Measurements from ENCODE around the gene TMEM165. TPM values are rescaled to one million over a fixed set of nuclear protein-coding genes. Genes with fewer than 3 reads are reported as not detected.

Gene TMEM165
- total RNA-seq, 2 donors from 2014 or later: 65.8 to 65.9 TPM

- H3K27ac Mint-ChIP-seq: peak overlapping the region; percentile 97
- peaks cover 38% of the 10 kb centered on the region for H3K4me1 Mint-ChIP-seq (ENCODE audit: low read depth)
- ATAC-seq (replicated peaks in 1 of 2) (no peak), DNase-seq (no peak)
- H3K4me3 Mint-ChIP-seq: peak overlapping the region; percentile 90 to 97
- peaks cover 12 to 22% of the 10 kb centered on the region in 2 donors for H3K36me3 Mint-ChIP-seq (ENCODE audit: insufficient read depth in 2 of 2)
- H3K9me3 Mint-ChIP-seq: no peaks in the 10 kb centered on the region
- no peaks in the 10 kb centered on the region for H3K27me3 Mint-ChIP-seq (ENCODE audit: low read depth)
These were observed 2.7 kb downstream of the TMEM165 start for GRCh38 chr4:55398461-55398860.

GRCh38 chr4:55398966-55399365 is 3.2 kb downstream of the TMEM165 start:
- H3K36me3 Mint-ChIP-seq (ENCODE audit: insufficient read depth in 2 of 2): peaks cover 17 to 27% of the 10 kb centered on the region in 2 donors
- DNase-seq (no peak), ATAC-seq (replicated peaks in 1 of 2) (no peak)
- peak overlapping the region; percentile 83 for H3K27ac Mint-ChIP-seq
- H3K4me3 Mint-ChIP-seq: peak overlapping the region; percentile 90 to 97
- H3K9me3 Mint-ChIP-seq: no peaks in the 10 kb centered on the region
- H3K4me1 Mint-ChIP-seq (ENCODE audit: low read depth): peaks cover 38% of the 10 kb centered on the region
- H3K27me3 Mint-ChIP-seq (ENCODE audit: low read depth): no peaks in the 10 kb centered on the region

- H3K9me3 Mint-ChIP-seq: no peaks in the 10 kb centered on the region
- DNase-seq (no peak), ATAC-seq (replicated peaks in 1 of 2) (no peak)
- H3K27me3 Mint-ChIP-seq (ENCODE audit: low read depth): no peaks in the 10 kb centered on the region
- H3K4me3 Mint-ChIP-seq: peak overlapping the region; percentile 90 to 97
- H3K27ac Mint-ChIP-seq: peak overlapping the region; percentile 83
- H3K4me1 Mint-ChIP-seq (ENCODE audit: low read depth): peaks cover 38% of the 10 kb centered on the region
- H3K36me3 Mint-ChIP-seq (ENCODE audit: insufficient read depth in 2 of 2): peaks cover 17 to 31% of the 10 kb centered on the region in 2 donors
These were observed 3.8 kb downstream of the TMEM165 start for GRCh38 chr4:55399581-55399980.

- Mint-ChIP-seq H3K9me3 (no peaks in the 10 kb centered on the region), H3K4me3 (no peak overlapping the region), H3K4me1 (ENCODE audit: low read depth) (peaks cover 45% of the 10 kb centered on the region), H3K27me3 (ENCODE audit: low read depth) (no peaks in the 10 kb centered on the region), H3K27ac (peak overlapping the region; percentile 56), H3K36me3 (ENCODE audit: insufficient read depth in 2 of 2) (peaks cover 13 to 44% of the 10 kb centered on the region in 2 donors)
- ATAC-seq (replicated peaks in 1 of 2): no peak
- DNase-seq: no peak
These were observed 9.3 kb downstream of the TMEM165 start for GRCh38 chr4:55405073-55405472.

GRCh38 chr4:55406545-55406944 is 10.8 kb downstream of the TMEM165 start:
- H3K27me3 Mint-ChIP-seq (ENCODE audit: low read depth): no peaks in the 10 kb centered on the region
- no peaks in the 10 kb centered on the region for H3K9me3 Mint-ChIP-seq
- H3K36me3 Mint-ChIP-seq (ENCODE audit: insufficient read depth in 2 of 2): peaks cover 13 to 34% of the 10 kb centered on the region in 2 donors
- no peak overlapping the region for H3K27ac Mint-ChIP-seq
- no peak overlapping the region for H3K4me3 Mint-ChIP-seq
- peaks cover 35% of the 10 kb centered on the region for H3K4me1 Mint-ChIP-seq (ENCODE audit: low read depth)
- ATAC-seq (replicated peaks in 1 of 2) (no peak), DNase-seq (no peak)

GRCh38 chr4:55407119-55407518 is 11.4 kb downstream of the TMEM165 start:
- H3K9me3 Mint-ChIP-seq: no peaks in the 10 kb centered on the region
- no peaks in the 10 kb centered on the region for H3K27me3 Mint-ChIP-seq (ENCODE audit: low read depth)
- peaks cover 13 to 39% of the 10 kb centered on the region in 2 donors for H3K36me3 Mint-ChIP-seq (ENCODE audit: insufficient read depth in 2 of 2)
- peak overlapping the region; percentile 17 for H3K27ac Mint-ChIP-seq
- DNase-seq (no peak), ATAC-seq (replicated peaks in 1 of 2) (no peak)
- no peak overlapping the region for H3K4me3 Mint-ChIP-seq
- peaks cover 35% of the 10 kb centered on the region for H3K4me1 Mint-ChIP-seq (ENCODE audit: low read depth)

- H3K4me3 Mint-ChIP-seq: no peak overlapping the region
- peaks cover 35% of the 10 kb centered on the region for H3K4me1 Mint-ChIP-seq (ENCODE audit: low read depth)
- H3K36me3 Mint-ChIP-seq (ENCODE audit: insufficient read depth in 2 of 2): peaks cover 13 to 40% of the 10 kb centered on the region in 2 donors
- DNase-seq (no peak), ATAC-seq (replicated peaks in 1 of 2) (no peak)
- no peaks in the 10 kb centered on the region for H3K27me3 Mint-ChIP-seq (ENCODE audit: low read depth)
- no peak overlapping the region for H3K27ac Mint-ChIP-seq
- no peaks in the 10 kb centered on the region for H3K9me3 Mint-ChIP-seq
These were observed 12.0 kb downstream of the TMEM165 start for GRCh38 chr4:55407764-55408163.

- Mint-ChIP-seq H3K9me3 (no peaks in the 10 kb centered on the region), H3K4me3 (peak overlapping the region in 1 of 2 donors; percentile 29), H3K36me3 (ENCODE audit: insufficient read depth in 2 of 2) (peaks cover 9 to 28% of the 10 kb centered on the region in 2 donors), H3K4me1 (ENCODE audit: low read depth) (peaks cover 35% of the 10 kb centered on the region), H3K27me3 (ENCODE audit: low read depth) (no peaks in the 10 kb centered on the region), H3K27ac (peak overlapping the region; percentile 78)
- no peak for DNase-seq
- no peak for ATAC-seq (replicated peaks in 1 of 2)
These were observed 13.9 kb downstream of the TMEM165 start for GRCh38 chr4:55409468-55410171.

GRCh38 chr4:55410431-55410830 is 14.7 kb downstream of the TMEM165 start:
- Mint-ChIP-seq H3K4me1 (ENCODE audit: low read depth) (peaks cover 30% of the 10 kb centered on the region), H3K4me3 (no peak overlapping the region), H3K36me3 (ENCODE audit: insufficient read depth in 2 of 2) (peaks cover 9 to 28% of the 10 kb centered on the region in 2 donors), H3K9me3 (no peaks in the 10 kb centered on the region), H3K27ac (peak overlapping the region; percentile 78), H3K27me3 (ENCODE audit: low read depth) (no peaks in the 10 kb centered on the region)
- no peak for ATAC-seq (replicated peaks in 1 of 2)
- no peak for DNase-seq

GRCh38 chr4:55411621-55412020 is 15.9 kb downstream of the TMEM165 start:
- peaks cover 1 to 21% of the 10 kb centered on the region in 2 donors for H3K36me3 Mint-ChIP-seq (ENCODE audit: insufficient read depth in 2 of 2)
- no peak overlapping the region for H3K4me3 Mint-ChIP-seq
- H3K27me3 Mint-ChIP-seq (ENCODE audit: low read depth): no peaks in the 10 kb centered on the region
- peaks cover 18% of the 10 kb centered on the region for H3K4me1 Mint-ChIP-seq (ENCODE audit: low read depth)
- no peaks in the 10 kb centered on the region for H3K9me3 Mint-ChIP-seq
- no peak for DNase-seq
- no peak for ATAC-seq (replicated peaks in 1 of 2)
- no peak overlapping the region for H3K27ac Mint-ChIP-seq

GRCh38 chr4:55416176-55416575 is 20.4 kb downstream of the TMEM165 start:
- Mint-ChIP-seq H3K27me3 (ENCODE audit: low read depth) (no peaks in the 10 kb centered on the region), H3K36me3 (ENCODE audit: insufficient read depth in 2 of 2) (peaks cover 2 to 25% of the 10 kb centered on the region in 2 donors), H3K27ac (no peak overlapping the region), H3K4me3 (no peak overlapping the region), H3K9me3 (no peaks in the 10 kb centered on the region), H3K4me1 (ENCODE audit: low read depth) (no peaks in the 10 kb centered on the region)
- DNase-seq: no peak
- no peak for ATAC-seq (replicated peaks in 1 of 2)

GRCh38 chr4:55424791-55425190 is 29.0 kb downstream of the TMEM165 start:
- Mint-ChIP-seq H3K9me3 (no peaks in the 10 kb centered on the region), H3K4me3 (no peak overlapping the region), H3K36me3 (ENCODE audit: insufficient read depth in 2 of 2) (peaks cover 8 to 27% of the 10 kb centered on the region in 2 donors), H3K27ac (no peak overlapping the region), H3K27me3 (ENCODE audit: low read depth) (no peaks in the 10 kb centered on the region), H3K4me1 (ENCODE audit: low read depth) (no peaks in the 10 kb centered on the region)
- ATAC-seq (replicated peaks in 1 of 2) (no peak), DNase-seq (no peak)

- ATAC-seq (replicated peaks in 1 of 2) (no peak), DNase-seq (no peak)
- Mint-ChIP-seq H3K27me3 (ENCODE audit: low read depth) (no peaks in the 10 kb centered on the region), H3K9me3 (no peaks in the 10 kb centered on the region), H3K4me3 (no peak overlapping the region), H3K27ac (peak overlapping the region; percentile 64), H3K36me3 (ENCODE audit: insufficient read depth in 2 of 2) (peaks cover 0 to 8% of the 10 kb centered on the region in 2 donors), H3K4me1 (ENCODE audit: low read depth) (peaks cover 12% of the 10 kb centered on the region)
These were observed 36.1 kb downstream of the TMEM165 start for GRCh38 chr4:55431710-55432336.
